NCI-H748 treated with DMSO at 0.1 percent for 48 hours (cell line): ENCODE data around the gene HOXB1.

Source experiments
- DNase-seq: peaks from one replicate; lab custom pipeline; 2025; lab: John Stamatoyannopoulos, UW

The HOXB1 gene

DNA sequence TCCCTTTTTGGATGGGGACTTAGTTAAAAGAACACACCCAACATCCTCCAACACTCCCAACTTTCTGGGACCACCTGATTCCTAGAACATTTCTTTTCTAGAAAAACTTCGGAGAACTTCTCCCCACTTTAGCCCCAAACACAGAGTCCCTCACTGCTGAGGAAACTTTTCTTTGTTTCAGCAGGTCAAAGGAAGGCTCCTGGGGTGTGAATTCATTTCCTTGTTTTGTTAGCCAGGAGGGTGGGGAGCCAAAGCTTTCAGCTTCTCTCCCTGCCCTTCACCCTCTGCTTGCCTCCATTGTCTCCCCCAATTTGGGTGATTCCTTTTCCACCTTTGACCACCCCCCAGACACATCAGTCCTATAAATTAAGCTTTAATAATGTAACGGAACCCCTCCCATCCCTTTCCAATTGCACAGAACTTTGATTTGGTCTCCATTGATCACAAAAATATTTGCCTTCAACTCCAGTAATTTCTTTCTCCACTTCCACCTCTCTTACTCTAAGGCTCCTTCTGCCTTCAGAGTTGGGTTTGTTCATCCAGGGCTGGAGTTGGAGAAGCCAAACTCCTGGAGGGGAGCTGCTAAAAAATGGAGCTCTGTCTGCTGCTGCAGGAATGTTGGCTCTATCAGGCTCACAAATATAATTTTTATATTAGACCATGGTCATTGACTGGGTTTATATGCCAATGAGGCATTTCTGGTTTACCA, 37.0 kb upstream of the HOXB1 start:
- no peak for DNase-seq

DNA sequence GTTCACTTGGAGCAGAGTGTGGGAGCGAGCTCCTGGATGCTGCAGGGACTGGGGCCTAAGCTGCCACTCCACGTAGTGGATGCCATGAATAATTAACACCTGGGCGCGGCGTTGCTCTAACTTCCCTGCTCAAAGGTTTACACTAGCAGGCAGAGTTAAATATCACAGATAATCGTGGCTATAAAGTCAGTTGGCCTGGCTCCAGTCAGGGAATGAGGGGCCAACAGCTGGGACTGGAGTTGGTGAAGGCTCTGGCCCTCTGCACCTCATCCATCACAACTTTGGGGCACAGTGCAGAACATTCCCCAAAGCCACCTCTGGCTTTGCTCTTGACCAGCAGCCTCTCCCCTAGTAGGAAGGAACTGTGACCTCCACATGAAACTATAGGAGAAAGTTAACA, 36.4 kb upstream of the HOXB1 start:
- DNase-seq: no peak

DNA sequence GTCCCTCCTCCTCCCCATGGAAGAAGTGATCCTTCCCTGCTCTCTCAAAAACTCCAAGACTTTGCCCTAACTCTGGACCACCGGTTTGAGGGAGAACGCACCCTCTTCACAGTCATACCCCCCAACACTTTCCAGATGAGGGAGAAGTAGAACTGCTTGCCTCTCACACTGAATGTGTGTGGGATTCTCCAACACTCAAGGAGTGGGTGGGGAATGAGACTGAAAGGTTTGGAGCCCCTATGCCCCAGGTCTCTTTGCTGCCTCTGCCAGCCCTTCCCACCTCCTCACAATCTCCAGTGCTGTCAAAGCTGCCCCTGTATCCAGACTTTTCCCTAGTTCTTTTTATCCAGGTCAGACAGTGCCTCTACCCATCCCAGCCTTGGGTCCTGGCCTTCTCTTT, 35.9 kb upstream of the HOXB1 start:
- no peak for DNase-seq

DNA sequence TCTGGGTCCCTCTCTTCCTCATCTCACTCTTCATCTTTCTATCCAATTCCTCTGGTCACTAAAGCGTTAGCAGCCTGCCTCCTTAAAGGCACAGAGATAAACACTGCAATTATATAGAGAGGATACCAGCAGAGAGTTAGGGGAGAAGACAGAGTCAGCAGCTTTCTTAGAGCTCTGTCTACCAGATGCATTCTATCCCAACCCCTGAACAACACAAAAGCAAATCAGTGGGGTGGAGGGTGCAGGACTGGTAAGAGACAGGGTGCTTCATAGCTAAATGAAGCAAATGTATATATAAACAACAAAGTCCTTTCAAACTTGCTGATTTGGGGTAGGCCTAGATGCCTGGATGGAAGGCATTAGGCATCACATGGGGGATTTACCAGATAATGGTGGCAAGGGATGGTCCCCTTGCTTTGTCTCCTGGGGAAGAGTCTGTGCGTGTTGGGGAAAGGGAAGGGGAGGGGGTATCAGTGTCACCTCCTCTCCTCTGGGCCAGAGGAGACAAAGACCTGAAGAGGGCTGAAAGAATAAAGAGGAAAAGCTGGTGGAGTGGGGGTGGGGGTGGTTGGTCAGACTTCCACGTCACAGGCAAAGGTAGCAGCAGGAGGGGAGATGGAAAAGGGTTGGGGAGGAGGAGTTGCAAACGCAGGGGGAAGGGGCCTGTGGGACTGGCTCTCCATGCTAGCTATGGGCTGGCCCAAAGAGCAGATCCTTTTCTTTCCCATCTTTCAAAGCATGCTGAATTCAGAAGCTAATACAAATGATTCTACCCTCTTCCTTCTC, 35.3 kb upstream of the HOXB1 start:
- no peak for DNase-seq

DNA sequence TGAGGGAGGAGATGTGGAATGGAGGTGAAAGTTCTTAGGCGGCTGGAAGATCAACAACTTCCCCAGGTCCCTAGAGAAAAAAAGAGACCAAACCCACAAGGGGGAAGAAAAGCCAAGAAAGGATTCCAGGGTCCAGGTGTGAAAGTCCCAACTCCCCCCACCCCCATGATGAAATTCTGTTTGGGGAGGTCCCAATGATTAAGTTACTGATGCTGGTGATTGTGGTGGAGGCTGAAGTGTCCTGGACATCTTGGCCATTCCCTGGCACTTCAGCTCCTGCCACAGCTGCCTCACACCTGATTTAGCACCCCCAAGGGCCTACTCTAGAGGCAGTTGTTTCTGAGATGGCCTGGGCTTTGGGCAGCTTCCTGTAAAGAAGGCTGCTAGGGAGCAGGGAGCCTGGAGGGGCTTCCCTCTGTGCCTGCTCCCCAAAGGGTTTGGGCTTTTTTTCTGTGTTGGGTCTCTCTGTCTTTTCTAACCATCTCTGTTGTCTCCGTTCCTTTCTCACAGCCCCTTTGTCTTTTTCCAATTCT, 34.3 kb upstream of the HOXB1 start:
- DNase-seq: no peak

DNA sequence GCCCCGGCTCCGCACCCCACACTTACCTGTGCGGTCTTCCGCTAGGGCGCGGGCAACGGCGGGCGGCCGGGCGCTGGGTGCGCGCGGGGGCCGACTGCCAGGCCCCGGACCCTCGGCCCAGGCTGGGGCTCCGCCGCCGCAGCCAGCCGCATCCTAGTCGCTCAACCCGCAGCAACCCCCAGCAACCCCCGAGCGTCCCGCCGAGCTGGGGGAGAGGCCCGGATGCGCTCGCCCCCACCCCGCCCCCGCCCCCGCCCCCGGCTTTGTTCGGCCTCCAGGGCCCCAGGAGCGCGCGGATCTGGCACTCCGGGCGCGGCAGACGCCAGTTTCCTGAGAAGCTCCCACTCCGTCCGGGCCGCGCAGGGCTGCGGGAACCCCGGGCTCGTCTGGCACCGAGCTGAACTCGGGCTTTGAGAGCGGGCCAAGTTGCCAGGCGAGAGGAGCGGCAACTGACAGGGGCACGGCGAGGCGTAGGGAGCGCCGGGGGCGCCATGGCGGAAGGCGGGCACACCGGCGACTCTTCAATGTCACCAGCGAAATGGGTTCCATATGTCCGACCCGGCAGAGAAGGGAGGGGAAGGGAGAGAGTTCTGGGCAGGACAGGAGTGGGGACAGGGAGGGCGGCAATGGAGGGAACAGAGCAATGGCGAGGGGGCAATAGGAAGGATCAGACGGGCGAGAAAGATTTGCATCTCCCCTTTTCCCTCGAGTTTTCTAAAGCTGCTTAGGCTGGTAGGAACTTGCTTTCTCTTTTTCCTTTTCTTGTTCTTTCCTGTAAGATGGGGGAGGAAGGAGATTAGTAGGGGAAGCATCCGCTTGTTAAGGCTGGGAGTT, 33.6 kb upstream of the HOXB1 start:
- DNase-seq: no peak

DNA sequence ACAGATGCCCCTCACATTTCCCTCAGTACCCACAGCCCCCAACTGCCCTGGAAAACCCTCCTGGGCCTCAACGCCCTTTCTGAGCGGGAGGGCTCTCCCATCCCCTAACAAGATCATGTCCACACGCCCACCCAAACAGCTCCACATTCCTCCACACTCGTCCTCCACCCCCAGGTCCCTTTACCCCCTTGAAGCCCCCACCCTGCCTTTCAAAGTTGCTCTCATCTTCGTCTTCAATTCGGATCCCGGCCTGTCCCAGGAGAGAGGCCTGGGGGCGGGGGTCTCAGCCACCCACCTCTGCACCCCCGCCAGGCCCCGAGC, 33.0 kb upstream of the HOXB1 start:
- DNase-seq: no peak

DNA sequence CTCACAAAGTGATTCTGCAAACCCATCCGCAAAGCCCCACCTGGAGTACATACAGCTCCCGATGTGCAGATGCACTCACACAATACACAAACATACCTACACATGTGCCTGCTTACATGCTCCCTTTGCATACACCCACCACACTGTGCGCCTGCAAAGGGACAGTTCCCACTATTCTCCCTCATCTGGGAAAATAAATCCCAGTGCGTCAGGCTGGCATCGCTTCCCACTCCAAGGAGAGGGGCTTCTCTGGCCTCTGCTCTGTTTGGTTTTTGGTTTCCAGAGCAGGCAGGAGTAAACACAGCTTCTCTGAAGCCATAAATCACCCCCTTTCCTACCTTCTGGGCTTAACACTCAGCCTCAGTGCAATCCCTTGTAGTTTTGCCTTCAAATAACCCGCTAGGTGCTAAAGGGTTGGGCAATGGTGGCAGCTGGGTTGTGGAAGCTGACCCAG, 32.6 kb upstream of the HOXB1 start:
- no peak for DNase-seq

DNA sequence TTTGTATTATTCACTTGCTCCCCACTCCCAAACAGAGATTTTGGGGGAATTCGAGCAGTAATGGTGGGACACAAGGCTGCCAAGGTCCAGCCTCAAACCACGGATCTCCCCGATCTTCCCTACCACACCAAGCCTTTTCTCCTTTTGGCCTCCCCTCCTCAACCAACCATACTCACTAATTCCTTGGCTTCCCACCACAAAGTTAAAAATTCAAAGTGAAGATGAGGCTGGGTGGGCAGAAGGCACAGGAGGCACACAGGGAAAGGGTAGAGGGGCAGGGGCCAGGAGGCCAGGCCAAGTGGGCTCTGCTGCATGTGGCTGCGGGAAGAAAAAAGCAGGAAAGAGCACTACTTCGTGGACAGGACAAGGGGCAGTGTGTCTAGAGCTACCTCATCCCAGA, 32.1 kb upstream of the HOXB1 start:
- no peak for DNase-seq

DNA sequence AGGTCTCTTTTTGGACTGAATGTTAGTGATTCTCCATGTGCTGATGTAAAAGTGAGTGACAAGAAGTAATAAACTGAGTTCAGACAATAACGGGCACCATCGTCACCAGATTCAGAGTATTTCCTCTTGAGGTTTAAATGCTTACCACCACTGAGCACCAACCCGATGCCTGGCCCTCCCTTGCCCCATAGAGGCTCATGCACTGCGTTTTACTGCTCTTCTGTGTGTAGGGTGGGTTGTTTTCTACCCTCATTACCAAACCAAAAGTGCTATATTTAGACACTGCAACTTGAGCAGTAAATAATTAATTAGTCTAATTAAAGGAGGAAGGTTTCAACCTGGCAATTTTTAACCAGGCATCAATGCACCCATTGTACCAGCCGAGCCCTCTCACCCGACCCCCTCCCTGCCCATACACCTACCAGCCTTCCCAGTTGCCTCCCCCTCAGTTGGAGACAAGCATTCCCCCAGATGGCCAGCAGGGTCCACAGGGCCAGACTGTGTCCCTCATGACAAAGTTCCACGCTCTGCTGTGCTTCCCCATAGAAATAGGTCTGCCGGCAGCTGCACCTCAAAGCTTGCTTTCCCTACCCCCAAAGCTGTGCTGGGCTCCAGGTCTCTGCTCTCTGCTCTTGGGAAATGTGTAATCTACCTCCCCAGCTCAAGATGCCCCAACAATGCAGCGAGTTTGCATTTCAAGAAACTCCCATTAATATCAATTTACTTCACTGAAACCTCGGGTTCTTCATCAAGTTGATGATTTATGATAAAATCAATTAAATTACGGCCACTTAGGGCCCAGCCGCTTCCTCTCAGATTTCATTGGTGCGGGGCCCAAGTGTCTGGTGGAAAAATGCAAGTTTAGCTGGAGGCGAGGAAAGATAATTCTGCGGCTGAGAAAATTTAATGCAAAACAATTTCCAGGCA, 31.3 kb upstream of the HOXB1 start:
- no peak for DNase-seq

DNA sequence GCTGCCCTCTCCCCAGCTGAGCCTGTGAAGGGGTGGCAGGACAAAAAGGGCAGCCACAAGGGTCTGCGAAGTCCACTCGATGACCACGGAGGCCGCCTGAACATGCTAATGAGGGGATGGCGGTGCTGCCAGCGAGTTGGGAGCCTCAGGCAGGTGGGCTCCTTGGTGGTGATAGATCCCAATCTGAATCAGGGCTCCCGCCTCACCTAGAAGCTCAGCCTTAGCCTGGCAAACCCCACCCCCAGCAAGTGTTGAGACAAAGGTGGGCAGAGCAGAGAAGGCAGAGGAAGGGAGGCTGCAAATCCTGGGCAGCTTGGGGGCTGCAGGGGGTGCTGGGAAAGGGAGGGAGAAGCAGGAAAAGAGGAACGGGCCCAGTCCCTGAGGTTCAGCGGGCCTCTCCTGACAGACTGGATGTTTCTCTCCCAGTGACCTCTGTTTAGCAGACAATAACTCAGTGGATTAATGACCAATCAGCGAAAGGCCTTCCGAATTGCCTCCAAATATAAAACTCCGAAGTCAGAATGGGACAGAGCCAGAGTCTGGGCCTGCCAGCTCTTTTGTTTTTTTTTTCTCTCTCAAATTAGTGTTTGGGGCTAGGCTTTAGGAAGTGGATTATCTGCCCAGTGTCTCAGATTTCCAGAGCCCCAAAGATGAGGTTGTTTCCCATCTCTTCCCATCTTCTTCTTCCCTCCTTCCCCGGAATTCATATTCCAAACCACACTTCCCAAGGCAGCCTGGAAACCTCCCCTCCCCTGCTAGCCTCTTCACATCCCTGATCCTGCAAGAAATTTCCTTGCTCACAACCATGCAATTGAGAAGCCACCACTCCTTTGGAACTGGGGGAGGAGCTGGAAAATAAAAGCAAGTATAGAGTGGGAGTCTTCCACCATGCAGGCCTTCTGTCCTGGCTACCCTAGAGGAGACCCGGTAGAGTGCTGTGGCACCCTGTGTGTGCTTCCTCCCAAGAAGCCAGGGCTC, 29.3 kb upstream of the HOXB1 start:
- no peak for DNase-seq

DNA sequence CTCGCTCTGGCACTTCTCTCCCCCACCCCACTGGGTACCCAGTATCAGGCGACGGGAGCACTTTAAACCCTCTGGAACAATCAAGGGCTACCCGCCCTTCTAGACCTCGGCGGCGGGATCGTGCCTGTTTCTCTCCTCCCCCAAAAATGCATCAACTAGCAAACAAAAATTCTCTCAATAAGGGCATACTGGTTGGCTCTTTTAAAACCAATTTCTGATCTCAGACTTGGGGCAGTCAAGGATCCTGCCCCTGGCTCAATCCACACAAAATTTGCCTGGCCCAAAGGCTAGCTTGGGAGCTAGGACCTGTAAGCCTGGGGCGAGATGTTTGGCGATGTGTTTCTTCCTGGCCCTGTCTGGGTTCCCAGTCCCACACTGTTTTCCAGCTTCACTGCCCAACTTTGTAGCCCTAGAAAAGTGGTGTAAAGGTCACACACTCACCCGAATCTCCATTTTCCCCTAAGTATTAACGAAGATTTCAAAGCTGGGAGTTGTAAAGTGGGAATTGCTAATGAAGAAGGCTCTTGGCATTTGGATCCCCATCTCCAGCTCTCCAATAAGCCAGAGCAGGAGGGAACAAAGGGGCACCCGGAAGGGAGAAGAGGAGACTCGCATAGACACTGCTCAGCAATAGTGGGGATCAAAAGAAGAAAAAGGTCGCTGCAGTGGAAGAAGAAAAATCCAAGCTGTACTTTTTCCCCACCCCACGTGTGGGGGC, 28.5 kb upstream of the HOXB1 start:
- no peak for DNase-seq

DNA sequence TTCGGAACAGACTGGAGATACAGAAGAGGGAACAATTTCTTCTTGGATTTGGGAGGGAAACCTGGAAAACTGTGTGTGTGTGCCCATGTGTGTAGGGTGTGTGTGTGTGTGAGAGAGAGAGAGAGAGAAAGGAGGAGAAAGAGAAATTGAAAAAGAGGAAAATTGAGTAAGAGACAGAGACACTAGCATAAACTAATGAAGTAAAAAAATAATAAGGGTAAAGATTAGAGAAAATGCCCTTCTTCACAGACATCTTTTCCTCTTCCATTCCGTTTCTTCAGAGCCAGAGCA, 28.0 kb upstream of the HOXB1 start:
- DNase-seq: no peak

DNA sequence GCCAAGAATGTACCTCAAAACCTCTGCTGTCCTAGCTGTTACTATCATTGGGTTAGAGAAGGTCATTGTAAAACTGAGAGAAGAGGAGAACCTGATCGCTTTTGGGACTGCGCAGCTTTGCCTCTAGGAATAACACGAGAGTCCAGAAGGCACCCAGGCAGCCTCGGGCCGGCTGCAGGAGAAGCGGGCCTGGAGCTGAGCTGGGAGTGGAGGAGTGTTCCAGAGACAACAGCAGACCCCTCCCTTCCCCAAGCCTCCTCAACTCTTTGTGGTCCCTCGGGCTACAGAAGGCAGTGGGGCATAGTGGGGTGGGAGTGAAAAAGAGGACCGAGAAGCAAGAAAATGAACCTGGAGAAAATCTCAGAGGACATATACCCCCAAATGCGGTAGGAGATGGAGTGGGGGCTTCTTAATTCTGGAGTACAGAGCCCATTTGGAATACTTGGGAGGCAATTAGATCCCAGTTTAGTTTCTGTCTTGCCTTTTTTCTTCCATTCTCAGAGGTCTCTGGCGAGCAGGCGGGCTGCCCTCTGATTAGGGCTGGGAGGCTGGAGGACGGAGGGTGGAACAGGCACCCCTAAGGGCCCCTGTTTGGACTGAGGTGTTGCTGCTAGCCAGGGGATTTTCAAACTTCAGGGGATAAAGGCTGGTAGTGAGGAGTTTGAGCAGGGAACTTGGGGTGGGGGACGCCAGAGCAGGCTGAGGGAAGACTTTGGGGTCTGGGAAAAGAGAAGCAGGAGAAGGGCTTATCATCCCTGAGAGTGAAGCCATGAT, 27.4 kb upstream of the HOXB1 start:
- DNase-seq: no peak

DNA sequence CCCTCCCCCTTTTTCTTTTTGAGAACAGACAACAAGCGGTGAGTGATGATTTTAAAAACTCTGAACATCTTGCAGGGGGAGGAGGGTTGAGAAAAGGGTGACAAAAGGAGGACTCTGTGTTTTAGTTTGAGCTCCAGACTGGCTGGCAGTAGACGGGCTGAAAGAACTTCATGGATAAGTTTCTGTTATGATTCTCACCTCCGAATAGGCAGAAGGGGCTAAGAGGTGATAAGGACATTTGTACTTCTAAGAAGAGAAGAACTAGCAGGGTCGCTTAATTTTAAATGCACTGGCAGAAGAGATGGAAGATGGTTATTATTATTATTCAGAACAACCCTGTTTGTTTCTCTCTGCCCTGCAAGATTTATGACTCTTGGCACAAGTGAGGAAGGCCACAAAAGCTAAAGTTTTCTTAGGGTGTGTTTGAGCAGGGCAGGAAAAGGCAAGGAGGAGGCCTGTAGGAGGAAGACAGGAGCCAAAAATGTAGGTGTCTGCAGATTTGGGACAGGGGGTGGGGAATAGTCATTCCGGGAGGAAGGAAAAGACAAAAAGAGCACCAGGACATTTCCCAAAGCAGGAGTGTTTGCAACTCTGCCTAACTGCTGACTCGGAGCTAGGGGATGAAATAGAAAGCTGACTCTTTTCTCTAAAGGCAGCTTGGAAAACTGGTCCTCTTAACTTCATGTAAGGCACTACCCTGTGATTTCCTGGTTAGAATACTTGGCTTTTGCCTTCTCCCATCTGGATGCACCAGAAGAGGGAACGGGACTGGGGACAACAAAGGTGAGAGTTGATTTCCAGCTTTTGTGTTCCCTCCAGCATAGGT, 26.0 kb upstream of the HOXB1 start:
- DNase-seq: no peak

DNA sequence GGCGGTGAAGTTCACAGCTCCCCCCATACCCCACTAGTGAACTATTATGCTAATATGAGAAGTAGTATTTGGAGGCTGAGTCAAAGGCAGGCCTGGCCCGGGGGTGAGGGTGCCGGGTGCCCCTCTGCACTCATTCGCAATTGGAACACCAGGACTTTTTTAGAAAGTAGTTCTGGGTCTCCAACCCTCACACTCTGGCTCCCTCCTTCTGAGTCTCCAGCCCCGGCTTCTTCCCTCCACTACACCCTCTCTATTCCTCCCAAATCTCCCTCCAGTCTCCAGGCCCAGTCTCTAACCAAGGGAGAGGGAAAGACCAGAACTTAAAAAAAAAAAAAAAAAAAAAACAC, 25.4 kb upstream of the HOXB1 start:
- DNase-seq: no peak

DNA sequence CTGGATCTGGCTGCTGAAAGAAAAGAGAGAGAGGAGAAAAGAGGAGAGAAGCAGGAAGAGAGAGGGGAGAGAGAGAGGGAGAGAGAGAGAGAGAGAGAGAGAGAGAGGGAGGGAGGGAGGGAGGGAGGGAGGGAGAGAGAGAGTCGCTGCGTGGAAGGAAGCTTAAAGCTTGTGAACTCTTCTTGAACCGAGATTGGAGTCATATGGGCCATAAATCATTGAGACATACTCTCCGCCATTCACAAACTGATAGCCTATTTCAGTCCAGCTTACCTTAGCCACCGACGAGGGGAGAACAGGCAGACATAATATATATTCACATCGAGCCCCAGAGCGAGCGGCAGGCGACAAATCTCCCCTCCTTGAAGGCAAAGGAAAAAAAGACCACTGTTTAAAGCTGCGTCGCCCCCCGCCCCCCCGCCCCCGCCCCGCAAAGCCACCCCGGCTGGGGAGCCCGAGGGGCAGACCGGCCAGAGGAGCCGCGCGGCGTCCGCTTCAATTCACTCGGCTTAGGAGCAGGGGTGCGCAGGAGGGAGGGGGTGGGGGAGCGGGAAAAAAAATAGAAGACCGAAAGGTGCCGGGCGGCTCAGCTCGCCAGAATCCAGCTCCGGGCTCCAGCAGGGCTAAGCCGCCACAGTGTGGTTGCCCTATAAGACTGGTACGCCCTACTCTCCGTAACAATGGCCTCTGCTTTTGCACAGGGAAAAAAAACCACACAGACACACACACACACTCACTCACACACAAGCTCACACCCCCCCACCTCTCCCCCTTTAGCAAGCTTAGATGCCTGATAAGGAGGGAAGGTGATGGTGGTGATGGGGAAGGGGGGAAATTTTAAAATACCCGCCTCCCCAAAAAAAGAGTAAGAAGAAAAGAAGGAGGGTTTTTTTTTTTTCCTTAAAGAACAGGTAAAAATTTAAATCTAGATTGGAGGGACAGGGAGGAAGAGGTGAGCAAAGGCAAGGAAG, 24.7 kb upstream of the HOXB1 start:
- DNase-seq: peak; percentile 52
